ENCODE data around the gene BMPER.

The BMPER gene

DNA sequence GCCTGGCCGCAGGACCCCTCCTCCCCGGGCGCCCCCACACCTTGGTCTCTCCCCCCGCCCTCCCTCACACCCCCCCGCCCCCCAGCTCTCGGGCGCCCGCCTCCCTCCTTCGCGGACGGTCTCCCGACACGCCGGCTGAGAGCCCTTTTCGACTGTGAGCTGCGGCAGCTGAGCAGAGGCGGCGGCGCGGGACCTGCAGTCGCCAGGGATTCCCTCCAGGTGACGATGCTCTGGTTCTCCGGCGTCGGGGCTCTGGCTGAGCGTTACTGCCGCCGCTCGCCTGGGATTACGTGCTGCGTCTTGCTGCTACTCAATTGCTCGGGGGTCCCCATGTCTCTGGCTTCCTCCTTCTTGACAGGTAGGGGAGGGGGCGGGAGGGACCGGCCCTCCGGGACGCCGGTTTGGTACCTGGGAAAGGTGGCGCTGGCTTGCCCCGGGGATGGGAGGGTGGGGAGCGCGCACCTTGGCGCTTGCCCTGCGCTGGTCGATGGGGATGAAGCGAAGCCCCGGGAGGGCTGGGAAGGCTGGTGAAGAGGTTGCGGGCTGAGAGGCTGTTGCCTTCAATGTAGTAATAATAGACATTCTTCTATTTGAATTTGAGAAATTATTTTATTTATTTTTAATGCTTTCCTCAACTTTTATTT, at the start of gene BMPER:
TSS of gene BMPER (plus strand) at position 151 of the 644 bp plus-strand sequence. CDS start at position 226, 75 bp downstream.
- peak; percentile 73 for DNase-seq (ENCODE audit: low spot score)

DNA sequence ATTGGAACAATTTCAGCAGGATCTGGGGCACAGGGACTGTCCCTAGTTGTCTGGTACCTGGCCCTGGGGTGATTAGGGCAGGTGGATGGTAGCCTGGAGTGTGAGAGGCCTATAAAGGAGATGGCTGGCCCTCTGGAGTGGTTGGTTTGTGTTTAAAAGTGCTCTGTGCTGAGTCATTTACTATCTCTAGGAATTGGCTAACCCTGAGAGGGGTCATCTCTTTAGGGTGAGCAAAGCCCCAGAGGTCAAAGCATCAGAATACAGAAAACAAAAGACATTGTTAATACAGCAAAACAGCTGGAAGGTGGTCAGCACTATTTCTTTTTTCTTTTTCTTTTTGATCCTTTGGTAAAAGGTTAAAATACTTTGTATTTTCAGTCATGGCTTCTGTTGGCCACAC, 43.4 kb upstream of the BMPER start:
- DNase-seq (ENCODE audit: low spot score): no peak

DNA sequence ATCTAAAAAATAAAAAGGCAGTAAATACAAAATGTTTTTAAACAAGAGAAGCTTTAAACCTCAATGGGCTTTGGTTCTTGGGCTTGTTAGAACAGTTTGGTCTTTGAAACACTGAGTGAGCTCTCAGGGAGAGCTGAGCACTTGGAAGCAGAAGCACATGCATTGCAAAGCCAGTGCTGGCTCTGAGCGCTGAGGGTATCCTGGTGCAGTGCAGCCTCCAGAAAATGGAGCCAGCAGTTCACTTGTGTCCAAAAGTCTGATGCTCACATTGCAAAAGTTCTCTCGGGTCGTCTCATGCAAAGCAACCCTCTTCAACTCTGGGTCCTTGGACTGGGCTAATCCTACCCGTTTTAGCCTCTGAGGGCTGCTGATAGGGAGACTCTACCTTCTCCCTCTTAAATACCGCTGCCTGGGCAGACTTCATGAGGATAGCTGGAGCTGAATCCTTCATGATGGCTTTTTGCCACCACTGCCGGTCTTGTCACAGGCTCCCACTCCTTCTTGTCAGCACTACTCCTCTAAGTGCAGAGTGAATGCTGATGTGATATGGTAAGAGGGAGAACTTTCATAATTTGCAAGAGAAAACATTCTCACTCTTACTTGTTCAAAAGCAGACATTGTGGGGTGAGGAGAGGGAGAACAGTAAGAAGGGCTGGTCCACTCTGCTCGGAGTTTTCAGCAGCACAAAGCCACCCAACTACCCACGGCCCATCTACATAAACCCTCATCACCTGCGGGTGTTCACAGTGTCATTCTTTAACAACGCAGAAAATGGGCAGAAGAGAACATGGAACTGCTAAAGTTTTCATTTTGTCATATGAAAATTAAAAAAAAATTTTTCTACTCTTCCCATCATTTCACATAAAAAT, 42.2 kb upstream of the BMPER start:
- DNase-seq (ENCODE audit: low spot score): peak; percentile 19

GRCh38 chr7:33868166-33868565, 37.2 kb upstream of the BMPER start:
- DNase-seq (ENCODE audit: low spot score): peak; percentile 84

DNA sequence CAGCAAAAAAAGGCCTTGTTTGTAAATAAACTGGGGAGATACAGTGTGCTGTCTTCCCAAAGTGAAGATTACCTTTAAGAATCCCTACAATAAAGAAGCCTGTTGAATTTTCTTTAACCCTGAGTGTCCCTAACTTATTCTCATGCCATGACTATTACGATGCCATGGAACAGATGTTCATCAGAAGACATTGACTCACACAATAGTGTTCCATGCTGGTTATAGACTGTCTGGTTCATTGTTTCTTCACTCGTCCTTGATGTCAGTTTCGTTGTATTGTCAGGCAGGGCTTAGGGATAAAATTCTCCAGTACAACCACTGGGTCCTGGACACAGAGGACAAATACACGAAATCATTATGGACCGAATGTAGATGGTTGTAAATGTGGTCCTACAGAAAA, 36.2 kb upstream of the BMPER start:
- DNase-seq (ENCODE audit: low spot score): no peak

GRCh38 chr7:33870120-33870519, 35.2 kb upstream of the BMPER start:
- no peak for DNase-seq (ENCODE audit: low spot score)

GRCh38 chr7:33872870-33873269, 32.5 kb upstream of the BMPER start:
- DNase-seq (ENCODE audit: low spot score): no peak

- DNase-seq (ENCODE audit: low spot score): no peak
Observed at GRCh38 chr7:33873518-33873917, 31.8 kb upstream of the BMPER start.

- peak; percentile 38 for DNase-seq (ENCODE audit: low spot score)
Observed at GRCh38 chr7:33873981-33874750, 31.2 kb upstream of the BMPER start.

GRCh38 chr7:33874943-33875342, 30.4 kb upstream of the BMPER start:
- DNase-seq (ENCODE audit: low spot score): peak; percentile 53

DNA sequence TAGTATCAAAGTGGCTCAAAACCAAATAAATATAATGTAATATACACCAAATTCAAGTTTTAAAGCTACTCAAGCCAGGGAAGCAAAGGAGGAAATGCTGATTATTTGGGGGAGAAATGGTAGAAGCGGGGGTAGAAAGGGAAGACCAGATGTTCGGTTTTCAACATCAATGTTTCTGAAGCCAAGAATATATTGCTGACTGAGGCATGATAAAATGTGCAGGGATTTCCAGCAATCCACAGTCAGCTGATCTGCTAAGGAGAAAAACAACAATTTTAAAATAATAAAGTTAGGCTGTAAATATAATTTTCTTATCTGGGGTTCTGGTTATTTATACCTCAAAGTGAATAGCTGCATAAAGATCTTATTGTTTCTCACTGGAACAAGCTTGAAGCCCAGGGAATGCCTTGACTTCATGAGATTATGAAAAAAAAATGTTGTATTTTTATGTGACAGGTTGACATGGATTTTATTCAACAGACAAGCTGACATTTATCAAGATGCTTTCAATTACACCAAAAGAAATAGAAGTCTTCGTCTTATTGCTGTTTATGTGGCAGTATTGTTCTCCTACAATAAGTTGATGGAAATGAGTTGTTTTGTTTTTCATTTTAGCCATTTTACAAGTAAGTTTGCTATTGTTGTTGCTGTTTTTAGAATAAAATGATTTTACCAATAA, 28.6 kb upstream of the BMPER start:
- no peak for DNase-seq (ENCODE audit: low spot score)

DNA sequence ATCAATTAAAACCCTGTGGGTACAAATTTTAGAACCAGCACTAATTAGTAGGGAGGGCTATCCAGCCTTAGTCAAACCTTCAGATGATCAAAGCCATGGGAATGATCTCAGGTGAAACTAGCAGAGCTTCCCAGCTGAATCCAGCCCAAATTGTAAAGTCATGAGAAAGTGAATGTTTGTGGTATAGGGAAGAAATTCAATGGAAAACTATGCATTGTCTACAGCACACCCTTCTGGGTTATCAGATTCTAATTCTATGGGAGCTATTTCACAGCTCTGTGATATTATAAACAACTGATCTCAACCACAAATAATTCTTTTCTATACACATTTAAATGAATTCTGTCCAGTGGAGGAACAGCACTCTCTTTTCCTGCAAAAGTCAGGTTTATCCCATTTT, 24.6 kb upstream of the BMPER start:
- DNase-seq (ENCODE audit: low spot score): no peak

GRCh38 chr7:33881316-33881715, 24.0 kb upstream of the BMPER start:
- no peak for DNase-seq (ENCODE audit: low spot score)

GRCh38 chr7:33882040-33882837, 23.1 kb upstream of the BMPER start:
- DNase-seq (ENCODE audit: low spot score): peak; percentile 32

- DNase-seq (ENCODE audit: low spot score): no peak
Observed at GRCh38 chr7:33882950-33883670, 22.2 kb upstream of the BMPER start.

GRCh38 chr7:33883671-33883965, 21.7 kb upstream of the BMPER start:
- no peak for DNase-seq (ENCODE audit: low spot score)

DNA sequence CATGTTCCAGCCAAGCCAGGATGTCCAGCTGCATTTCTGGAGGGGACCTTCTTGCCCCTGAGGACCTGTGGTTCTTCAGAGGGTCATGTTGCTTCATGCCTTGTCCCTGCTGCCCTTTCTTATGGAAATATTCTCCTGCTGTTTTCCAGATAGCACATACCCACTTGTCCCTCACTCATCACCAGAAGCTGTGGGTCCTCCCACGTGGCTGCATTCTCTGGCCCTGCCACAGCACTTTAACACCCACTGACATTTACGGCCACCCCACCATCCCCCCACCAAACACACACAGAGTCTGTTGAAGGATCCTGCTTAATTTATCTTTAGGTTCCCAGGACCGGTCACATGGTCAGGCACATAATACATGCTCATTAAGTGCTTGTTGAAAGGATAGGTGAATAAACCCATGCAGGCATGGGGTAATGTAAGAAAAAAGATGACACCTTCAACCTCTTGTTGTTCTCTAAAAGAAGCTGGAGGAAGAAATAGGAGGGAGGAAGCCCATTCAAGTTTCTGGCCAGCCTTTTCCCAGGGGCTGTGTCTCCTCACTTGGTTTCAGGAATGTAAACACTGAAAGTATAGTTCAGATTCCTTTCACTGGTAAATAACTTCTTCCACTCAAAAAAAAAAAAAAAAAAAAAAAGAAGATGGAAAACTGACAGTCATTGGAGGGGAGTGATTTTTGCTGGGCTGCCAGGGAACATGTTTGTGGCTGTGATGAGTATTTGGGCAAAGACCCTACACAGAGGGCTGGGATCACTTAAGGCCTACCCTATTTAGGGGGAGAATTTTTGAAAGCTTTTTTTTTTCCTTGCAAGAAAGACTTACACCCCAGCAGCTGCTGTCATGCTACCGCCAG, 19.8 kb upstream of the BMPER start:
- DNase-seq (ENCODE audit: low spot score): no peak

- DNase-seq (ENCODE audit: low spot score): no peak
Observed at GRCh38 chr7:33886149-33886623, 19.2 kb upstream of the BMPER start.

GRCh38 chr7:33887266-33887975, 17.9 kb upstream of the BMPER start:
- DNase-seq (ENCODE audit: low spot score): no peak

All from AG20443 (cell line).